Measurements from ENCODE around the gene CDK6.

Gene CDK6

GRCh38 chr7:92737706-92738105 is 98.7 kb downstream of the CDK6 start:
- no peak overlapping the region for H3K4me3 ChIP-seq (ENCODE audit: low read depth, low read length)
- TF ChIP-seq, protein P1, sequence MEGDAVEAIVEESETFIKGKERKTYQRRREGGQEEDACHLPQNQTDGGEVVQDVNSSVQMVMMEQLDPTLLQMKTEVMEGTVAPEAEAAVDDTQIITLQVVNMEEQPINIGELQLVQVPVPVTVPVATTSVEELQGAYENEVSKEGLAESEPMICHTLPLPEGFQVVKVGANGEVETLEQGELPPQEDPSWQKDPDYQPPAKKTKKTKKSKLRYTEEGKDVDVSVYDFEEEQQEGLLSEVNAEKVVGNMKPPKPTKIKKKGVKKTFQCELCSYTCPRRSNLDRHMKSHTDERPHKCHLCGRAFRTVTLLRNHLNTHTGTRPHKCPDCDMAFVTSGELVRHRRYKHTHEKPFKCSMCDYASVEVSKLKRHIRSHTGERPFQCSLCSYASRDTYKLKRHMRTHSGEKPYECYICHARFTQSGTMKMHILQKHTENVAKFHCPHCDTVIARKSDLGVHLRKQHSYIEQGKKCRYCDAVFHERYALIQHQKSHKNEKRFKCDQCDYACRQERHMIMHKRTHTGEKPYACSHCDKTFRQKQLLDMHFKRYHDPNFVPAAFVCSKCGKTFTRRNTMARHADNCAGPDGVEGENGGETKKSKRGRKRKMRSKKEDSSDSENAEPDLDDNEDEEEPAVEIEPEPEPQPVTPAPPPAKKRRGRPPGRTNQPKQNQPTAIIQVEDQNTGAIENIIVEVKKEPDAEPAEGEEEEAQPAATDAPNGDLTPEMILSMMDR (IDR thresholded peaks at IDR 0.05; ENCODE audit: borderline replicate concordance, insufficient read depth, low read depth, low read length): no peak

GRCh38 chr7:92736870-92737269 is 99.5 kb downstream of the CDK6 start:
- TF ChIP-seq, protein P1 (IDR thresholded peaks at IDR 0.05; ENCODE audit: borderline replicate concordance, insufficient read depth, low read depth, low read length): no peak
- H3K4me3 ChIP-seq (ENCODE audit: low read depth, low read length): no peak overlapping the region

DNA sequence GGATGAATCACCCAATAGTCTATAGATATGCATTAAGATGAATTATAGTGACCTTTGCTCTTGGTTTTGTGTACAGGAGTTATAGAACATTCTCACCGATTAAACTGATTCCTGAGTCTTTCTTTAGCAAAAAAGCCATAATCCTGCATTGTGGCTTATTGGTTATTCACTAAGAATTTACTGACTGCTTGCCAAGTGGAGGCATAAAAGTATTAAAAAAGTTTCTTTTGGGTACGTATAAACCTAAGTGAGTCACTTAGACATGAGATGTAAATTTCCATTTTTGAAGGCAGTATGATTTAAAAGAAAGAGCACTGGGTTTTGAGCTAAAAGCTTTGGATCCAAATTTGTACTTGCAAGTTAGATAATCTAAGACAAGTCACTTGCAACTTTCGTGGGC is 100.7 kb downstream of the CDK6 start:
- no peak overlapping the region for H3K4me3 ChIP-seq (ENCODE audit: low read depth, low read length)
- TF ChIP-seq, protein P1 (IDR thresholded peaks at IDR 0.05; ENCODE audit: borderline replicate concordance, insufficient read depth, low read depth, low read length): no peak

GRCh38 chr7:92732316-92733036 is 103.9 kb downstream of the CDK6 start:
- H3K4me3 ChIP-seq (ENCODE audit: low read depth, low read length): no peak overlapping the region
- TF ChIP-seq, protein P1 (IDR thresholded peaks at IDR 0.05; ENCODE audit: borderline replicate concordance, insufficient read depth, low read depth, low read length): no peak

GRCh38 chr7:92731335-92732063 is 104.9 kb downstream of the CDK6 start:
- H3K4me3 ChIP-seq (ENCODE audit: low read depth, low read length): no peak overlapping the region
- TF ChIP-seq, protein P1 (IDR thresholded peaks at IDR 0.05; ENCODE audit: borderline replicate concordance, insufficient read depth, low read depth, low read length): no peak

GRCh38 chr7:92730808-92731207 is 105.6 kb downstream of the CDK6 start:
- no peak overlapping the region for H3K4me3 ChIP-seq (ENCODE audit: low read depth, low read length)
- TF ChIP-seq, protein P1 (IDR thresholded peaks at IDR 0.05; ENCODE audit: borderline replicate concordance, insufficient read depth, low read depth, low read length): no peak

GRCh38 chr7:92729751-92730150 is 106.6 kb downstream of the CDK6 start:
- TF ChIP-seq, protein P1 (IDR thresholded peaks at IDR 0.05; ENCODE audit: borderline replicate concordance, insufficient read depth, low read depth, low read length): no peak
- H3K4me3 ChIP-seq (ENCODE audit: low read depth, low read length): no peak overlapping the region

Data from GM12875 (cell line).